H1 (cell line): Measurements from ENCODE around the gene TSR1. TPM values are rescaled to one million over a fixed set of nuclear protein-coding genes. Genes with fewer than 3 reads are reported as not detected.

Source experiments
- CTCF ChIA-PET: fragments of 300-600 bp; sonication (Branson Sonifier 250); formaldehyde crosslinking; loops from one replicate; lab custom pipeline; 2021; ENCODE audit not compliant: partially characterized antibody; lab: Charles Lee
- POLR2A ChIA-PET: fragments of 300-600 bp; sonication (Branson Sonifier 250); formaldehyde crosslinking; loops from one replicate; lab custom pipeline; 2021; ENCODE audit warnings: inconsistent platforms; ENCODE audit not compliant: partially characterized antibody; lab: Charles Lee
- DNase-seq, 2 experiments: peaks; one replicate each; pipeline versions ENCODE4 v3.0.0 to v3.0.0-alpha.2; 2010 to 2022; ENCODE audit warnings: low spot score in 2 of 2, low read depth in 1 of 2, mixed read lengths in 1 of 2
- FAIRE-seq: peaks from 2 replicates; lab custom pipeline; 2011; peaks lifted over from hg19 to GRCh38; lab: Jason Lieb, UNC
- H2AFZ ChIP-seq: 2 replicates; pipeline ENCODE4 v1.8.1; 2012; ENCODE audit warnings: low read length, inconsistent platforms
- H2AK5ac ChIP-seq: 2 replicates; pipeline ENCODE4 v1.6.1; 2013; ENCODE audit warnings: low read depth, low read length
- H2BK120ac ChIP-seq: replicated peaks from 2 replicates; pipeline ENCODE3; 2013; ENCODE audit warnings: low read depth, low read length, inconsistent platforms
- H2BK12ac ChIP-seq: 2 replicates; pipeline ENCODE4 v1.6.1; 2013; ENCODE audit warnings: low read depth, low read length
- H2BK15ac ChIP-seq: 2 replicates; pipeline ENCODE4 v1.6.1; 2013; ENCODE audit warnings: low read length
- H2BK20ac ChIP-seq: 2 replicates; pipeline ENCODE4 v1.6.1; 2013; ENCODE audit warnings: low read length
- H2BK5ac ChIP-seq: 2 replicates; pipeline ENCODE4 v1.6.1; 2013; ENCODE audit warnings: low read depth, low read length
- H3K14ac ChIP-seq: 2 replicates; pipeline ENCODE4 v1.6.1; 2013; ENCODE audit warnings: inconsistent platforms; ENCODE audit not compliant: insufficient read length
- H3K18ac ChIP-seq: 2 replicates; pipeline ENCODE4 v1.6.1; 2013; ENCODE audit warnings: low read length; ENCODE audit errors: extremely low read depth
- H3K23ac ChIP-seq: 2 replicates; pipeline ENCODE4 v1.6.1; 2013; ENCODE audit warnings: inconsistent platforms; ENCODE audit not compliant: insufficient read length
- H3K23me2 ChIP-seq: 2 replicates; pipeline ENCODE4 v1.6.1; 2013; ENCODE audit warnings: low read depth, low read length
- H3K27ac ChIP-seq: 2 replicates; pipeline ENCODE4 v1.6.1; 2011; ENCODE audit warnings: low read depth, low read length, inconsistent platforms
- H3K27me3 ChIP-seq, 4 experiments: replicated peaks in 1 of 4; 1 replicate in 1 of 4; 2 replicates in 3 of 4; pipeline versions ENCODE4 v1.6.1 to v1.8.1; 2011 to 2013; ENCODE audit warnings: low read length in 3 of 4, mild to moderate bottlenecking in 3 of 4, inconsistent platforms in 2 of 4, mixed read lengths in 2 of 4, moderate library complexity in 1 of 4; ENCODE audit not compliant: control insufficient read depth in 3 of 4, insufficient read depth in 3 of 4; ENCODE audit errors: extremely low read depth in 1 of 4
- H3K36me3 ChIP-seq, 4 experiments: 2 replicates each; pipeline versions ENCODE4 v1.6.1 to v1.8.1; 2011 to 2013; ENCODE audit warnings: mild to moderate bottlenecking in 4 of 4, low read length in 3 of 4, moderate library complexity in 2 of 4, control low read depth in 1 of 4, inconsistent platforms in 1 of 4; ENCODE audit not compliant: insufficient read depth in 4 of 4, control insufficient read depth in 2 of 4
- H3K4ac ChIP-seq: replicated peaks from 2 replicates; pipeline ENCODE3; 2013; ENCODE audit warnings: low read length, low read depth, mixed read lengths, inconsistent platforms; ENCODE audit not compliant: insufficient read length
- H3K4me1 ChIP-seq, 4 experiments: replicated peaks in 1 of 4; 1 replicate in 1 of 4; 2 replicates in 3 of 4; pipeline versions ENCODE4 v1.6.1 to v1.8.1; 2011 to 2013; ENCODE audit warnings: low read length in 3 of 4, inconsistent platforms in 2 of 4, mixed read lengths in 1 of 4; ENCODE audit not compliant: insufficient read depth in 4 of 4, control insufficient read depth in 3 of 4
- H3K4me2 ChIP-seq, 2 experiments: 2 replicates each; pipeline versions ENCODE4 v1.6.1 to v1.8.1; 2011 to 2013; ENCODE audit warnings: low read depth in 2 of 2, low read length in 2 of 2, control low read depth in 1 of 2, inconsistent platforms in 1 of 2, mild to moderate bottlenecking in 1 of 2; ENCODE audit not compliant: insufficient read depth in 1 of 2
- H3K4me3 ChIP-seq, 4 experiments: fragments of 200-600, 300-600 bp in 1 of 4; sonication (generic), shearing (Covaris generic), sonication (Bioruptor Twin) in 1 of 4; 2 replicates each; pipeline versions ENCODE4 v1.5.1 to v1.8.1; 2011 to 2016; ENCODE audit warnings: low read length in 4 of 4, low read depth in 3 of 4, control low read depth in 2 of 4, inconsistent platforms in 2 of 4, mild to moderate bottlenecking in 2 of 4, mixed read lengths in 1 of 4, moderate library complexity in 1 of 4; ENCODE audit not compliant: insufficient read depth in 2 of 4; ENCODE audit errors: extremely low read depth in 1 of 4
- H3K56ac ChIP-seq: replicated peaks from 2 replicates; pipeline ENCODE3; 2013; ENCODE audit warnings: low read depth, mild to moderate bottlenecking, mixed read lengths, low read length, inconsistent platforms; ENCODE audit not compliant: insufficient read length
- H3K79me1 ChIP-seq: 2 replicates; pipeline ENCODE4 v1.6.1; 2013; ENCODE audit warnings: low read depth, low read length, control low read depth
- H3K79me2 ChIP-seq, 2 experiments: 2 replicates each; pipeline versions ENCODE4 v1.6.1 to v1.8.1; 2012 to 2013; ENCODE audit warnings: low read length in 2 of 2, mild to moderate bottlenecking in 2 of 2, inconsistent platforms in 1 of 2; ENCODE audit not compliant: insufficient read depth in 2 of 2, control insufficient read depth in 1 of 2
- H3K9ac ChIP-seq, 4 experiments: replicated peaks in 1 of 4; 1 replicate in 1 of 4; 2 replicates in 3 of 4; pipeline versions ENCODE4 v1.6.1 to v1.8.1; 2011 to 2013; ENCODE audit warnings: low read depth in 3 of 4, low read length in 3 of 4, control low read depth in 2 of 4, mild to moderate bottlenecking in 2 of 4, moderate library complexity in 2 of 4, inconsistent platforms in 1 of 4; ENCODE audit errors: extremely low read depth in 1 of 4
- H3K9me3 ChIP-seq, 2 experiments: 2 replicates each; pipeline versions ENCODE4 v1.6.1 to v1.8.1; 2012 to 2013; ENCODE audit warnings: mild to moderate bottlenecking in 2 of 2, moderate library complexity in 2 of 2, control low read depth in 1 of 2, inconsistent platforms in 1 of 2, low read depth in 1 of 2, low read length in 1 of 2, mixed read lengths in 1 of 2; ENCODE audit not compliant: insufficient read depth in 2 of 2
- H4K20me1 ChIP-seq, 2 experiments: replicated peaks in 1 of 2; 2 replicates each; pipeline versions ENCODE3 to v1.8.1; 2011 to 2013; ENCODE audit warnings: inconsistent platforms in 2 of 2, low read length in 2 of 2, mild to moderate bottlenecking in 1 of 2; ENCODE audit not compliant: insufficient read depth in 2 of 2, control insufficient read depth in 1 of 2
- H4K5ac ChIP-seq: 2 replicates; pipeline ENCODE4 v1.6.1; 2013; ENCODE audit warnings: low read length, low read depth, mixed read lengths, inconsistent platforms; ENCODE audit not compliant: insufficient read length
- H4K8ac ChIP-seq: 2 replicates; pipeline ENCODE4 v1.8.0; 2013; ENCODE audit warnings: mild to moderate bottlenecking, moderate library complexity, low read length, inconsistent platforms; ENCODE audit not compliant: insufficient read depth; ENCODE audit errors: extremely low read depth
- H4K91ac ChIP-seq: replicated peaks from 2 replicates; pipeline ENCODE3; 2013; ENCODE audit warnings: low read length, mixed read lengths, inconsistent platforms; ENCODE audit not compliant: insufficient read length
- MAX ChIP-seq: IDR thresholded peaks from 2 replicates; pipeline ENCODE4 v1.6.1; 2012; ENCODE audit warnings: inconsistent platforms
- RAD21 ChIP-seq, 2 experiments: IDR thresholded peaks in 1 of 2; conservative IDR thresholded peaks in 1 of 2; 2 replicates each; pipeline ENCODE4 v1.6.1; 2011; ENCODE audit warnings: low read depth in 2 of 2, low read length in 2 of 2, improper control_type of control experiment in 1 of 2, inconsistent platforms in 1 of 2, mild to moderate bottlenecking in 1 of 2, moderate library complexity in 1 of 2
- SAP30 ChIP-seq: fragments of 300-600 bp; sonication (generic); IDR thresholded peaks from 2 replicates; pipeline ENCODE4 v1.7.1; 2012; ENCODE audit warnings: low read length, moderate library complexity, mild to moderate bottlenecking, inconsistent platforms; ENCODE audit not compliant: insufficient read depth, insufficient replicate concordance
- TEAD4 ChIP-seq: IDR thresholded peaks from 2 replicates; pipeline ENCODE4 v1.6.1; 2012; ENCODE audit warnings: low read depth, low read length, inconsistent platforms, mixed read lengths
- WGBS, 2 experiments: shearing (Covaris generic) in 1 of 2; methylation state at CpG; one replicate each; pipeline versions ENCODE4 v1.1.6 to v1.1.7; 2013 to 2015; ENCODE audit warnings: low lambda C conversion rate in 2 of 2, mixed read lengths in 2 of 2, inconsistent platforms in 1 of 2, low coverage in 1 of 2, missing lambda C conversion rate in 1 of 2; ENCODE audit not compliant: insufficient replicate concordance in 2 of 2, insufficient coverage in 1 of 2, insufficient read length in 1 of 2; ENCODE audit errors: extremely low coverage in 1 of 2, missing lambda C conversion rate in 1 of 2; 5-methylcytosine and 5-hydroxymethylcytosine counted together
- polyA plus RNA-seq, 7 experiments: library from polyadenylated mRNA; depleted of rRNA in 3 of 7; stranded (reverse) in 5 of 7; unstranded in 2 of 7; fragments of >200 nt in 5 of 7; fragments of 200-250 nt in 2 of 7; gene quantifications; 1 replicate in 5 of 7; 2 replicates in 1 of 7; 4 replicates in 1 of 7; pipeline versions ENCODE4 v1.2.1 to v1.2.3, GENCODE V29; 2011 to 2013; ENCODE audit warnings: missing spikeins in 2 of 7, mixed read lengths in 2 of 7
- total RNA-seq: library from RNA; stranded (reverse); fragmentation: NEBNext Ultra II Directional; extraction: Animal tissue kit (Norgen Biotek cat#: 25700); gene quantifications from 2 replicates; pipeline ENCODE4 v1.2.1, GENCODE V29; 2021

The TSR1 gene
- total and polyA plus RNA-seq, 2 of the 8 experiments (the other 6 are each of a cell fraction or from before 2014, with no cell fraction given) = 14.5 to 69.7 TPM

- Histone ChIP-seq H2AK5ac (no peak overlapping the region), H4K20me1 (peaks cover 0 to 4% of the 10 kb centered on the region in 2 experiments), H3K27me3 (no peaks in the 10 kb centered on the region), H3K9me3 (no peaks in the 10 kb centered on the region), H3K36me3 (peaks cover 38 to 47% (median 43%) of the 10 kb centered on the region in 4 experiments), H3K4me3 (peak overlapping the region; percentile 92 to 96 (median 94)), H3K23me2 (peaks cover 20% of the 10 kb centered on the region), H3K18ac (peak overlapping the region; percentile 95), H3K23ac (no peak overlapping the region), H3K4me2 (peak overlapping the region; percentile 85 to 99), H3K9ac (peak overlapping the region; percentile 77 to 98 (median 88)), H3K79me1 (peaks cover 5% of the 10 kb centered on the region), H3K27ac (peak overlapping the region; percentile 72), H2BK12ac (0 out of 2 replicates have a peak overlapping the region, but pooled peaks have one; percentile 69), H2BK15ac (no peak overlapping the region), H2BK120ac (no peak overlapping the region), H2AFZ (0 out of 2 replicates have a peak overlapping the region, but pooled peaks have one; percentile 15), H4K91ac (peak overlapping the region; percentile 75), H3K79me2 (peaks cover 0 to 57% of the 10 kb centered on the region in 2 experiments; a peak in 2 of 4 replicates), H3K56ac (peak overlapping the region; percentile 33), H4K8ac (peak overlapping the region; percentile 93; the same call in 1 of the 2 replicates), H3K14ac (no peak overlapping the region), H3K4me1 (peaks cover 3 to 30% (median 13%) of the 10 kb centered on the region in 4 experiments; a peak in 6 of 7 replicates), H4K5ac (no peak overlapping the region), H3K4ac (peak overlapping the region; percentile 48), H2BK20ac (no peak overlapping the region), H2BK5ac (peak overlapping the region; percentile 84)
- peak; percentile 73 for TF ChIP-seq TEAD4
- TF ChIP-seq RAD21 (IDR thresholded peaks at IDR 0.05 in 1 of 2, conservative IDR thresholded peaks at IDR 0.05 in 1 of 2; ENCODE audit: low read depth in 2 of 2, low read length in 2 of 2) = no peak
- TF ChIP-seq MAX = peak; percentile 74
- TF ChIP-seq SAP30 = peak; percentile 82
- no peak for FAIRE-seq
- no peak for DNase-seq
- ChIA-PET POLR2A (interaction anchor here (0.6 to 11.4 kb wide), 25 partner anchors 8 to 362 kb away, joined by 3 to 230 read pairs (median 6); partner anchors contain the start of genes SMG6 and SRR), CTCF (interaction anchor here (1.0 to 8.2 kb wide), 8 partner anchors 12 to 80 kb away, joined by 3 to 69 read pairs (median 5); no protein-coding TSS in a partner anchor)
- 6% methylated on average over 17 of the region's 17 CpGs; no CpG with 5 or more reads in 1 of the 2 experiments for WGBS, 2 experiments
Measured at GRCh38 chr17:2335726-2336214, 487 bp downstream of the TSR1 start.
